ENCODE results near the gene GLYATL2.

- TF ChIP-seq CTCF (IDR thresholded peaks at IDR 0.05) (no peak), POLR2AphosphoS5 (IDR thresholded peaks at IDR 0.05) (no peak)
Measured at GRCh38 chr11:58844361-58845005, at the start of gene GLYATL2.
